ENCODE data around the gene ZNF362. TPM values are rescaled to one million over a fixed set of nuclear protein-coding genes. Genes with fewer than 3 reads are reported as not detected.

The ZNF362 gene
- polyA plus RNA-seq, 1 of the 3 experiments (the other 2 are of a cell fraction) = 17.1 TPM

GRCh38 chr1:33346533-33346926, 90.2 kb downstream of the ZNF362 start:
- Histone ChIP-seq H3K9me3 (no peaks in the 10 kb centered on the region), H3K4me2 (peak overlapping the region; percentile 84), H3K4me1 (ENCODE audit: control insufficient read depth in 1 of 2, insufficient read depth in 2 of 2, low read depth in 1 of 2, low read length in 1 of 2) (peaks cover 53 to 54% of the 10 kb centered on the region in 2 experiments), H3K27me3 (ENCODE audit: insufficient read depth) (no peaks in the 10 kb centered on the region), H3K36me3 (replicated peaks in 1 of 2; ENCODE audit: control insufficient read depth in 1 of 2, insufficient read depth in 2 of 2, low read length in 1 of 2) (peaks cover 29 to 31% of the 10 kb centered on the region in 2 experiments), H3K79me2 (ENCODE audit: insufficient read depth) (peaks cover 82% of the 10 kb centered on the region), H2AFZ (ENCODE audit: low read depth) (no peak overlapping the region), H4K20me1 (ENCODE audit: insufficient read depth) (peaks cover 35% of the 10 kb centered on the region), H3K9me2 (no peaks in the 10 kb centered on the region), H3K27ac (ENCODE audit: low read depth in 2 of 2, low read length in 1 of 2) (peak overlapping the region; percentile 89 to 97), H3K9ac (peak overlapping the region; percentile 94), H3F3A (replicated peaks; ENCODE audit: insufficient read depth) (peaks cover 45% of the 10 kb centered on the region), H3K4me3 (ENCODE audit: low read depth in 2 of 2, low read length in 1 of 2) (peak overlapping the region; percentile 68 to 78; a peak in 3 of 4 replicates)
- no peak for TF ChIP-seq YY1 (IDR thresholded peaks at IDR 0.05; ENCODE audit: low read depth)
- no peak for TF ChIP-seq EZH2phosphoT487 (IDR thresholded peaks at IDR 0.05; ENCODE audit: borderline replicate concordance, low read depth)
- TF ChIP-seq TAF1 (IDR thresholded peaks at IDR 0.05; ENCODE audit: borderline replicate concordance, low read depth, low read length) = no peak
- TF ChIP-seq, protein P1, sequence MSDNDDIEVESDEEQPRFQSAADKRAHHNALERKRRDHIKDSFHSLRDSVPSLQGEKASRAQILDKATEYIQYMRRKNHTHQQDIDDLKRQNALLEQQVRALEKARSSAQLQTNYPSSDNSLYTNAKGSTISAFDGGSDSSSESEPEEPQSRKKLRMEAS (IDR thresholded peaks at IDR 0.05; ENCODE audit: low read depth) = no peak
- TF ChIP-seq ZBTB33 (IDR thresholded peaks at IDR 0.05; ENCODE audit: borderline replicate concordance, low read depth) = no peak
- TF ChIP-seq TEAD4 (IDR thresholded peaks at IDR 0.05; ENCODE audit: borderline replicate concordance, insufficient read depth) = no peak
- no peak for TF ChIP-seq SIN3A (IDR thresholded peaks at IDR 0.05; ENCODE audit: borderline replicate concordance, low read depth, low read length)
- TF ChIP-seq CTCF (IDR thresholded peaks at IDR 0.05) = no peak
- no peak for TF ChIP-seq NRF1 (IDR thresholded peaks at IDR 0.05; ENCODE audit: low read depth, low read length)
- TF ChIP-seq, protein P2, sequence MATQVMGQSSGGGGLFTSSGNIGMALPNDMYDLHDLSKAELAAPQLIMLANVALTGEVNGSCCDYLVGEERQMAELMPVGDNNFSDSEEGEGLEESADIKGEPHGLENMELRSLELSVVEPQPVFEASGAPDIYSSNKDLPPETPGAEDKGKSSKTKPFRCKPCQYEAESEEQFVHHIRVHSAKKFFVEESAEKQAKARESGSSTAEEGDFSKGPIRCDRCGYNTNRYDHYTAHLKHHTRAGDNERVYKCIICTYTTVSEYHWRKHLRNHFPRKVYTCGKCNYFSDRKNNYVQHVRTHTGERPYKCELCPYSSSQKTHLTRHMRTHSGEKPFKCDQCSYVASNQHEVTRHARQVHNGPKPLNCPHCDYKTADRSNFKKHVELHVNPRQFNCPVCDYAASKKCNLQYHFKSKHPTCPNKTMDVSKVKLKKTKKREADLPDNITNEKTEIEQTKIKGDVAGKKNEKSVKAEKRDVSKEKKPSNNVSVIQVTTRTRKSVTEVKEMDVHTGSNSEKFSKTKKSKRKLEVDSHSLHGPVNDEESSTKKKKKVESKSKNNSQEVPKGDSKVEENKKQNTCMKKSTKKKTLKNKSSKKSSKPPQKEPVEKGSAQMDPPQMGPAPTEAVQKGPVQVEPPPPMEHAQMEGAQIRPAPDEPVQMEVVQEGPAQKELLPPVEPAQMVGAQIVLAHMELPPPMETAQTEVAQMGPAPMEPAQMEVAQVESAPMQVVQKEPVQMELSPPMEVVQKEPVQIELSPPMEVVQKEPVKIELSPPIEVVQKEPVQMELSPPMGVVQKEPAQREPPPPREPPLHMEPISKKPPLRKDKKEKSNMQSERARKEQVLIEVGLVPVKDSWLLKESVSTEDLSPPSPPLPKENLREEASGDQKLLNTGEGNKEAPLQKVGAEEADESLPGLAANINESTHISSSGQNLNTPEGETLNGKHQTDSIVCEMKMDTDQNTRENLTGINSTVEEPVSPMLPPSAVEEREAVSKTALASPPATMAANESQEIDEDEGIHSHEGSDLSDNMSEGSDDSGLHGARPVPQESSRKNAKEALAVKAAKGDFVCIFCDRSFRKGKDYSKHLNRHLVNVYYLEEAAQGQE (IDR thresholded peaks at IDR 0.05; ENCODE audit: low read depth, low read length) = no peak
- TF ChIP-seq USF2 (IDR thresholded peaks at IDR 0.05; ENCODE audit: borderline replicate concordance, low read depth, low read length) = no peak
- no peak for TF ChIP-seq JUND (IDR thresholded peaks at IDR 0.05)
- no peak for TF ChIP-seq RXRA (IDR thresholded peaks at IDR 0.05; ENCODE audit: borderline replicate concordance, low read depth)
- no peak for TF ChIP-seq FOXJ3 (CRISPR knock-in tag; IDR thresholded peaks at IDR 0.05)
- TF ChIP-seq RAD21 (IDR thresholded peaks at IDR 0.05; ENCODE audit: low read length) = no peak
- TF ChIP-seq SMC3 (IDR thresholded peaks at IDR 0.05; ENCODE audit: low read depth, low read length) = no peak
- no peak for TF ChIP-seq NFIC (IDR thresholded peaks at IDR 0.05; ENCODE audit: borderline replicate concordance)
- CTCF ChIA-PET = interaction anchor here (2.0 kb wide), 1 partner anchor 51 kb away, joined by 10 read pairs; no protein-coding TSS in a partner anchor
- WGBS (ENCODE audit: low lambda C conversion rate) = 23% methylated on average over 3 of the region's 3 CpGs
- DNase-seq = no peak
- POLR2A ChIA-PET = no interaction called here

All from SK-N-SH (cell line).